ENCODE measurements around the gene TERF2IP.

Gene TERF2IP

GRCh38 chr16:75629132-75629531, 18.4 kb upstream of the TERF2IP start:
- H3K4me2 ChIP-seq, result peak overlapping the region in 10 of 11 experiments; percentile 55 to 81 (median 70); a peak in 17 of 22 replicates
- TF ChIP-seq Cebpa-rat (IDR thresholded peaks at IDR 0.05), result no peak
- no peaks in the 10 kb centered on the region for H3K9me3 ChIP-seq (replicated peaks in 1 of 11)
- H3K4me1 ChIP-seq, result peaks cover 24 to 53% (median 38%) of the 10 kb centered on the region in 10 experiments
- H3K36me3 ChIP-seq, result peaks cover 86 to 100% (median 99%) of the 10 kb centered on the region in 11 experiments
- H4K20me1 ChIP-seq, result peaks cover 0 to 53% (median 23%) of the 10 kb centered on the region in 11 experiments; a peak in 13 of 22 replicates
- H3K27me3 ChIP-seq, result no peaks in the 10 kb centered on the region
- no peak overlapping the region for H3K4me3 ChIP-seq
- no peak overlapping the region for H3K27ac ChIP-seq
- no peak overlapping the region for H3K9ac ChIP-seq

GRCh38 chr16:75630052-75630451, 17.5 kb upstream of the TERF2IP start:
- no peak overlapping the region for H3K9ac ChIP-seq
- peaks cover 96 to 100% (median 100%) of the 10 kb centered on the region in 11 experiments for H3K36me3 ChIP-seq
- peaks cover 24 to 44% (median 33%) of the 10 kb centered on the region in 10 experiments for H3K4me1 ChIP-seq
- H4K20me1 ChIP-seq, result peaks cover 0 to 59% (median 23%) of the 10 kb centered on the region in 11 experiments; a peak in 13 of 22 replicates
- H3K9me3 ChIP-seq (replicated peaks in 1 of 11), result no peaks in the 10 kb centered on the region
- no peak overlapping the region for H3K4me2 ChIP-seq
- no peak for TF ChIP-seq Cebpa-rat (IDR thresholded peaks at IDR 0.05)
- H3K27ac ChIP-seq, result no peak overlapping the region
- H3K27me3 ChIP-seq, result no peaks in the 10 kb centered on the region
- no peak overlapping the region for H3K4me3 ChIP-seq

- peaks cover 100% of the 10 kb centered on the region in 11 experiments for H3K36me3 ChIP-seq
- no peak overlapping the region for H3K9ac ChIP-seq
- H3K4me1 ChIP-seq, result peaks cover 12 to 23% (median 17%) of the 10 kb centered on the region in 10 experiments
- no peak overlapping the region for H3K4me2 ChIP-seq
- H3K9me3 ChIP-seq (replicated peaks in 1 of 11), result no peaks in the 10 kb centered on the region
- H3K27me3 ChIP-seq, result no peaks in the 10 kb centered on the region
- no peak overlapping the region for H3K27ac ChIP-seq
- TF ChIP-seq Cebpa-rat (IDR thresholded peaks at IDR 0.05), result no peak
- H4K20me1 ChIP-seq, result peaks cover 0 to 84% (median 40%) of the 10 kb centered on the region in 11 experiments; a peak in 18 of 22 replicates
- no peak overlapping the region for H3K4me3 ChIP-seq
Measured at GRCh38 chr16:75632857-75633256, 14.7 kb upstream of the TERF2IP start.

DNA sequence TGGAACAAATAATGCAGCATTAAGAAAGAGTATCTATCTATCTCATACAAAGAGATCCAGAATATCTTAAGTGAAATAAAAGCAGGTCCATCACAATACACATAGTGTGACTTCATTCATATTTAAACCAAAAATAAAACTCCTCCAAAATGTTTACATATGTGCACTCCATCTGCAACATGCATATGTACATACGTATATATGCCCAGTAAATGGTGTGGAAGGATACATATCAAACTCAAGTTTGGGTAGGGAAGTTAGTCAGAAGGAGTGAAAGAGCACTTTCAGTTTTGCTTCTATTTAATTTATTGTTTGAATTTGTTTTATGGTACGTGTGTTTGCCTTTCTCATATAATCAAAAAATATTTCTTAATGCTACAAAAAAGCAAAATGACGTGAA, 12.5 kb upstream of the TERF2IP start:
- H3K4me3 ChIP-seq, result no peak overlapping the region

DNA sequence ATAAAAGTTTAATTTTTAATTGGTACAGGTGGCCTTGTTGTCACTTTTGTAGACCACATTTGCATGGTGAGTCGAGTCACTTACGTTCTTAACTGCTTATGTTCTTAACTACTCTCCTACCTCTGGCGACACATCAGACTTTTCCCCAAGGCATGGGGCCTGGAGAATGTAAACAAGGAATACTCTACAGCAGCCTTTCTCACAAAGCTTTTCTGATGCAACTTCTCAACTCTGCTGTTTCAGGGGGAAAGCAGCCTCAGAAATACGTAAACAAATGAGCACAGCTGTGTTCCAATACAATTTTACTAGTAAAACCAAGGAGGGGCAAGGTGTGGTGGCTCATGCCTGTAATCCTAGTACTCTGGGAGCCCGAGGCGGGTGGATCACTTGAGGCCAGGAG, 7.0 kb upstream of the TERF2IP start:
- no peak overlapping the region for H3K27ac ChIP-seq
- no peak overlapping the region for H3K4me2 ChIP-seq
- H3K27me3 ChIP-seq, result no peaks in the 10 kb centered on the region
- peaks cover 10 to 17% (median 14%) of the 10 kb centered on the region in 10 experiments for H3K4me1 ChIP-seq
- no peak overlapping the region for H3K9ac ChIP-seq
- no peak for TF ChIP-seq Cebpa-rat (IDR thresholded peaks at IDR 0.05)
- peaks cover 7 to 98% (median 96%) of the 10 kb centered on the region in 11 experiments; a peak in 21 of 22 replicates for H4K20me1 ChIP-seq
- no peaks in the 10 kb centered on the region for H3K9me3 ChIP-seq (replicated peaks in 1 of 11)
- peaks cover 95 to 100% (median 100%) of the 10 kb centered on the region in 11 experiments for H3K36me3 ChIP-seq
- H3K4me3 ChIP-seq, result no peak overlapping the region

More for the DNA sequence above, 12.5 kb upstream of the TERF2IP start:
- peaks cover 99 to 100% (median 100%) of the 10 kb centered on the region in 11 experiments for H3K36me3 ChIP-seq
- no peaks in the 10 kb centered on the region for H3K27me3 ChIP-seq
- no peak overlapping the region for H3K9ac ChIP-seq
- H3K4me1 ChIP-seq, result peaks cover 0 to under 1% (median 0%) of the 10 kb centered on the region in 10 experiments; a peak in 2 of 20 replicates
- TF ChIP-seq Cebpa-rat (IDR thresholded peaks at IDR 0.05), result no peak
- no peak overlapping the region for H3K4me2 ChIP-seq
- H3K9me3 ChIP-seq (replicated peaks in 1 of 11), result no peaks in the 10 kb centered on the region
- peaks cover 0 to 86% (median 45%) of the 10 kb centered on the region in 11 experiments; a peak in 18 of 22 replicates for H4K20me1 ChIP-seq
- no peak overlapping the region for H3K27ac ChIP-seq

DNA sequence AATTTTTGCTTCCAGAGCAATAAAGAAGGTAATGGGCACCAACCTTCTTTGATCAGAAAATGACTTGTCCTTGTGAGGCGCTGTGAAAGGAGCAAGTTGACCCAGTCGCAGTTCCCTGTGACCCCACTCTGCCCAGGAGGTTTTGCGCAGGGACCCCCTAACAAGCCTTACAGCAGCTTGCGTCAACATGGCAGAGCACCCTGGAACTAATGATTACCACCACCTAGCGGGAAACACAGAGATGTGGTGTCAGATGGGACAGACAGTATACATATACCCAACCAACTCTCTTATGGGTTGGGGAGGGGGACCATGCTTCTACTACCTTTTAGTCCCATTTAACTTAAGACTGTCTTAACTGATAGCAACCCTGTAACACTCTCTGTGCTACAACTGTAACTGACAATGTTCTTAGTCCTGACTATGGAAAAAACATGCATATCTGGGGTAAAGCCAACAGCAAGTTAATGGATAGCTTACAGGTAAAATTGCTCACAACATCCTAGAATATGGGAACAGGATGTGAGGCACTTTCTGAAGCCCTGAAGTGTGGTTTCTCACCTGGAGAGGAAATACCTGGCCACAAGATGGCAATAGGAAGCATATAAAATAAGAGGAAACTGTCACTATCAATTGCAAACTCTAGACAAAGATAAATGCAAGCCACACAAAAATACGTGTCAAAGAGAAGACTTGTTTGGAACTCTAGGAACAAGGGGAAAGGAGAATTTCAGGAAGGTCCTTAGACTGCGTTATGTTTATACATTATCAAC, 3.1 kb upstream of the TERF2IP start:
- Histone ChIP-seq H3K27ac (no peak overlapping the region), H3K4me2 (peak overlapping the region in 9 of 11 experiments; percentile 85 to 96 (median 92); a peak in 10 of 22 replicates), H4K20me1 (peaks cover 9 to 86% (median 66%) of the 10 kb centered on the region in 11 experiments; a peak in 21 of 22 replicates), H3K4me1 (peaks cover 22 to 28% (median 26%) of the 10 kb centered on the region in 10 experiments), H3K4me3 (no peak overlapping the region), H3K9me3 (replicated peaks in 1 of 11) (no peaks in the 10 kb centered on the region), H3K27me3 (no peaks in the 10 kb centered on the region), H3K36me3 (peaks cover 57 to 69% (median 66%) of the 10 kb centered on the region in 11 experiments), H3K9ac (no peak overlapping the region)
- TF ChIP-seq Cebpa-rat (IDR thresholded peaks at IDR 0.05), result no peak

- Histone ChIP-seq H3K36me3 (peaks cover 30 to 58% (median 46%) of the 10 kb centered on the region in 11 experiments), H3K9ac (peak overlapping the region; percentile 88 to 97 (median 93)), H3K27me3 (no peaks in the 10 kb centered on the region), H3K27ac (peak overlapping the region; percentile 85 to 96 (median 93); a peak in 21 of 22 replicates), H3K4me3 (peak overlapping the region; percentile 80 to 98 (median 94)), H3K4me2 (peak overlapping the region; percentile 85 to 96 (median 92)), H3K4me1 (peaks cover 45 to 52% (median 49%) of the 10 kb centered on the region in 10 experiments), H3K9me3 (replicated peaks in 1 of 11) (no peaks in the 10 kb centered on the region), H4K20me1 (peaks cover 35 to 86% (median 66%) of the 10 kb centered on the region in 11 experiments)
- TF ChIP-seq Cebpa-rat (IDR thresholded peaks at IDR 0.05), result no peak
Measured at GRCh38 chr16:75647112-75647491, 471 bp upstream of the TERF2IP start.

DNA sequence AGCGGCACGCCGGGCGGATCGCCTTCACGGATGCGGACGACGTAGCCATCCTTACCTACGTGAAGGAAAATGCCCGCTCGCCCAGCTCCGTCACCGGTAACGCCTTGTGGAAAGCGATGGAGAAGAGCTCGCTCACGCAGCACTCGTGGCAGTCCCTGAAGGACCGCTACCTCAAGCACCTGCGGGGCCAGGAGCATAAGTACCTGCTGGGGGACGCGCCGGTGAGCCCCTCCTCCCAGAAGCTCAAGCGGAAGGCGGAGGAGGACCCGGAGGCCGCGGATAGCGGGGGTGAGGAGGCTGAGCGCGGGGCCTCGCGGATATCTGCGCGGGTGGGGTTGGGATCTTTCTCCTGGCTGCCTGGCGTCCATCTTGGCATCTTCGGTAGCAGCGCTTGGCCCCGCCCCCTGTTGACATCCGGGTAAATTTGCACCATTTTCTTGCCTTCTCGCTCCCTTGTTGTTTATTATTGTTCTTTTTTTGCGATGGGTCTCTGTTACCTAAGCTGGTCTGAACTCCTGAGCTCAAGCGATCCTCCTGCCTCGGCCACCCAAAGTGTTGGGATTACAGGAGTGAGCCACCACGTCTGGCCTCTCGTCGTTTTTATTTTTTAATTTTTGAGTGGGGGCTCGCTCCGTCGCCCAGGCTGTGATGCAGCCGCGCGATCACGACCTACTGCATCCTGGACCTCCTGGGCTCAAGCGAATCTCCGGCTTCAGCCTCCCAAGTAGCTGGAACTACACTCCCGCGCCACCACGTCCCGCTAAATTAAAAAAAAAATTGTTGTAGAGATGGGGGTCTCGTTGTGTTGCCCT, 898 bp downstream of the TERF2IP start:
- Histone ChIP-seq H3K36me3 (peaks cover 18 to 58% (median 36%) of the 10 kb centered on the region in 11 experiments), H3K4me2 (peak overlapping the region; percentile 72 to 98 (median 91)), H4K20me1 (peaks cover 42 to 86% (median 64%) of the 10 kb centered on the region in 11 experiments), H3K4me3 (peak overlapping the region; percentile 80 to 98 (median 94)), H3K4me1 (peaks cover 45 to 66% (median 58%) of the 10 kb centered on the region in 10 experiments), H3K27ac (peak overlapping the region; percentile 85 to 96 (median 93)), H3K9ac (peak overlapping the region; percentile 88 to 97 (median 93)), H3K9me3 (replicated peaks in 1 of 11) (no peaks in the 10 kb centered on the region), H3K27me3 (no peaks in the 10 kb centered on the region)
- no peak for TF ChIP-seq Cebpa-rat (IDR thresholded peaks at IDR 0.05)

Measured in BLaER1 treated with 17β-estradiol and CSF1 and Interleukin-3, amounts not matched to agents 10 nM and 100 nM (cell line).